ENCODE data around the gene PTPRC. TPM values are rescaled to one million over a fixed set of nuclear protein-coding genes. Genes with fewer than 3 reads are reported as not detected.
"Not testable (repeated sequence)": the region's sequence is repeated elsewhere in the genome, so short reads cannot be mapped to it uniquely, and the experiment has no call there.

PTPRC gene
- total RNA-seq, 1 donor from 2014 or later = 0.29 TPM

DNA sequence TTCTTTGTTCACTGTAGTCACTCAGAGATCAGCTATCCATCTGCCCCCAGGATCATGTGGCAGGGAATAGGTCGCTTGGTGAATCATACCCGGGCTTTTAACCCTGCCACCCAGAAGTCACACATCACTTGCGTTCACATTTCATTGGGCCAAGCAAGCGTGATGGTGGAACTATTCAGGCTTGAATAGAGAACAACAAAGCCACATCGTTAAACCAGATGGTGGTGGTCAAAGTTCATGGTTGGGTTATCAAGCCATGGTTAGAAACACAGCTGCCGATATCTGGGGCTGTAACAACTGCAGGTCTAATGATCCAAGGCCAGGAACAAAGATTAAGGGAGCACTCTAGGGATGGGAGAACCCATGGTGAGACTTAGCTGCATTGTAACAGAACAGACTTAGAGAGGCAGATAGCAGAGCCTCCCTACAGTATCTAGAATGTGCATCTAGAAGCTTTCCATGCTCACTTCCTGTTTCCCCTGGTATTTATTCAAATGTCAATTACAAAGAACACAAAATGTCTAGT lies 40.0 kb upstream of the PTPRC start:
- TF ChIP-seq, protein P1, sequence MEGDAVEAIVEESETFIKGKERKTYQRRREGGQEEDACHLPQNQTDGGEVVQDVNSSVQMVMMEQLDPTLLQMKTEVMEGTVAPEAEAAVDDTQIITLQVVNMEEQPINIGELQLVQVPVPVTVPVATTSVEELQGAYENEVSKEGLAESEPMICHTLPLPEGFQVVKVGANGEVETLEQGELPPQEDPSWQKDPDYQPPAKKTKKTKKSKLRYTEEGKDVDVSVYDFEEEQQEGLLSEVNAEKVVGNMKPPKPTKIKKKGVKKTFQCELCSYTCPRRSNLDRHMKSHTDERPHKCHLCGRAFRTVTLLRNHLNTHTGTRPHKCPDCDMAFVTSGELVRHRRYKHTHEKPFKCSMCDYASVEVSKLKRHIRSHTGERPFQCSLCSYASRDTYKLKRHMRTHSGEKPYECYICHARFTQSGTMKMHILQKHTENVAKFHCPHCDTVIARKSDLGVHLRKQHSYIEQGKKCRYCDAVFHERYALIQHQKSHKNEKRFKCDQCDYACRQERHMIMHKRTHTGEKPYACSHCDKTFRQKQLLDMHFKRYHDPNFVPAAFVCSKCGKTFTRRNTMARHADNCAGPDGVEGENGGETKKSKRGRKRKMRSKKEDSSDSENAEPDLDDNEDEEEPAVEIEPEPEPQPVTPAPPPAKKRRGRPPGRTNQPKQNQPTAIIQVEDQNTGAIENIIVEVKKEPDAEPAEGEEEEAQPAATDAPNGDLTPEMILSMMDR (IDR thresholded peaks at IDR 0.05; ENCODE audit: insufficient read depth, low read length, poor library complexity, severe bottlenecking) = no peak
- H3K27me3 ChIP-seq (ENCODE audit: control insufficient read depth, insufficient read depth, low read length) = no peaks in the 10 kb centered on the region
- H3K36me3 ChIP-seq (ENCODE audit: control insufficient read depth, insufficient read depth, low read length) = no peaks in the 10 kb centered on the region
- peak; percentile 87 for DNase-seq (ENCODE audit: low read depth)
- H3K4me3 ChIP-seq (ENCODE audit: low read depth, low read length) = no peak overlapping the region

DNA sequence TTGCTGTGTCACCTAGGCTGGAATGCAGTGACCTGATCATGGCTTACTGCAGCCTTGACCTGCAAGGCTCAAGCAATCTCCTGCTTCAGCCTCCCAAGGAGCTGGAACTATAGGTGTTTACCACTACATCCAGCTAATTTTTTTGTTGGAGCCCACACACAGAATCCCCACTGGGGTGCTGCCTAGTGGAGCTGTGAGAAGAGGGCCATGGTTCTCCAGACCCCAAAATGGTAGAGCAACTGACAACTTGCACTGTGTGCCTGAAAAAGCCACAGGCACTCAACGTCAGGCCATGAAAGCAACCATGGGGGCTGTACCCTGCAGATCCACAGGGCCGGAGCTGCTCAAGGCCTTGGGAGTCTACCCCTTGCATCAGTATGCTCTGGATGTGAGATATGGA lies 39.1 kb upstream of the PTPRC start:
- no peak for DNase-seq (ENCODE audit: low read depth)
- TF ChIP-seq, protein P1 (IDR thresholded peaks at IDR 0.05; ENCODE audit: insufficient read depth, low read length, poor library complexity, severe bottlenecking) = no peak
- Histone ChIP-seq H3K27me3 (ENCODE audit: control insufficient read depth, insufficient read depth, low read length) (no peaks in the 10 kb centered on the region), H3K36me3 (ENCODE audit: control insufficient read depth, insufficient read depth, low read length) (no peaks in the 10 kb centered on the region), H3K4me3 (ENCODE audit: low read depth, low read length) (no peak overlapping the region)

DNA sequence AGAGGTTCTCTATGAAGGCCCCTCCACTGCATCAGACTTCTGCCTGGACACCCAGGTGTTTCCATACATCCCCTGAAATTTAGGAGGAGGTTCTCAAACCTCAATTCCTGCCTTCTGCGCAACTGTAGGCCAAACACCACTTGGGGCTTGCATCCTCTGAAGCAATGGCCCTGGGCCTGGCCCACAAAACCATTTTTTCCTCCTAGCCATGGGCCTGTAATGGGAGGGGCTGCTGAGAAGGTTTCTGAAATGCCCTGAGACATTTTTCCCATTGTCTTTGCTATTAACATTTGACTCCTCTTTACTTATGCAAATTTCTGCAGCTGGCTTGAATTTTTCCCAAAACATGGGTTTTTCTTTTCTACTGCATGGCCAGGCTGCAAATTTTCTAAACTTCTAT lies 37.9 kb upstream of the PTPRC start:
- no peaks in the 10 kb centered on the region for H3K27me3 ChIP-seq (ENCODE audit: control insufficient read depth, insufficient read depth, low read length)
- H3K36me3 ChIP-seq (ENCODE audit: control insufficient read depth, insufficient read depth, low read length) = no peaks in the 10 kb centered on the region
- TF ChIP-seq, protein P1 (IDR thresholded peaks at IDR 0.05; ENCODE audit: insufficient read depth, low read length, poor library complexity, severe bottlenecking) = no peak
- no peak overlapping the region for H3K4me3 ChIP-seq (ENCODE audit: low read depth, low read length)
- no peak for DNase-seq (ENCODE audit: low read depth)

DNA sequence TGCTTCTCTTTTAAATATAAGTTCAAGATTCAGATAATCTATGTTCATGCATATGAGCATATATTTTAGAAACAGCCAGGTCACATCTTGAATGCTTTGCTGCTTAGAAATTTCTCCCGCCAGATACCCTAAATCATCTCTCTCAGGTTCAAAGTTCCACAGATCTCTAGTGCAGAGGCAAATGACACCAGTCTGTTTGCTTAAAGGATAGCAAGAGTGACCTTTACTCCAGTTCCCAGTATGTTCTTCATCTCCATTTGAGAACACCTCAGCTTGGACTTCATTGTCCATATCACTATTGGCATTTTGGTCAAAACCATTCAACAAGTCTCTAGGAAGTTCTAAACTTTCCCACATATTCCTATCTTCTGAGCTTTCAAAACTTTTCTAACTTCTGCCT lies 37.5 kb upstream of the PTPRC start:
- H3K27me3 ChIP-seq (ENCODE audit: control insufficient read depth, insufficient read depth, low read length); DNase-seq (ENCODE audit: low read depth): not testable (repeated sequence)

DNA sequence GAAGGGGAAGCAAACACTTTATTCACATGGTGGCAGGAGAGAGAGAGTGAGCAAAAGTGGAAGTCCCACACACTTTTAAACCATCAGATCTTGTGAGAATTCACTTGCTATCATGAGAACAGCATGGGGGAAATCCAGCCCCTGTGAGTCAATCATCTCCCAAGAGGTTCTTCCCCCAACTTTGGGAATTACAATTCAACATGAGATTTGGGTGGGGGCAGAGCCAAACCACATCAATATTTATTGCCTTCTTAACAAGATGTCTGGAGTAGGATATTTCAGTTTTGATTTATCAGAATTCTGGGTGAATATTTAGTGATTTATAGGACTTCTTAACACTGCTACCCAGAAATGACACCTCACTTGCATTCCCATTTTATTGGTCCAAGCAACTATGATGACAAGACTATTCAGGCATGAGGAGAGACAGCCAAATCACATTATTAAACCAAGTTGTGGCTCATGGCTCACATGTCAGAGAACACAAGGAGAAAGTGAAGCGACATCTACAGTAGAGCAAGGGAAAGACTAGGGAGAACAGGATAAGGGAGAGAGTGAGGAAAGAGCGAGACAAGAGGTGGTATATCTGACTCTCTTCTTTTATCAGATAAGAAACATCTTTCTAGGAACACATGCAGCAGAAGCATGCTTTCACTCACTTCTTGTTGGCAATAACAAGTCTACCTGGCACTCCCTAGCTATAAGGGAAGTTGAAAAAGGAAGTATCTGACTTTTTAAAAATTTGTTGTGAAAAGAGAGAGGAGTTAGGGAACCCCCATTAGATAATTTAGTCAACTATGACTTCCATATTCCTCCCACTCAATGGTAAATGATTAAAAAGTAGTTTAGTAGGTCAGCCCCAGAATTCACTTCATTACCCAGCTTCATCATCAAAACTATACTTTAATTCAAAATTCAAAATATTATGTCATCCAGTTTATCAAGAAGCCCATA lies 36.6 kb upstream of the PTPRC start:
- H3K4me3 ChIP-seq (ENCODE audit: low read depth, low read length) = no peak overlapping the region
- TF ChIP-seq, protein P1 (IDR thresholded peaks at IDR 0.05; ENCODE audit: insufficient read depth, low read length, poor library complexity, severe bottlenecking) = no peak
- H3K27me3 ChIP-seq (ENCODE audit: control insufficient read depth, insufficient read depth, low read length) = no peaks in the 10 kb centered on the region
- no peaks in the 10 kb centered on the region for H3K36me3 ChIP-seq (ENCODE audit: control insufficient read depth, insufficient read depth, low read length)
- DNase-seq (ENCODE audit: low read depth) = no peak

More for the DNA sequence above, 37.5 kb upstream of the PTPRC start:
- H3K4me3 ChIP-seq (ENCODE audit: low read depth, low read length); H3K36me3 ChIP-seq (ENCODE audit: control insufficient read depth, insufficient read depth, low read length): not testable (repeated sequence)

DNA sequence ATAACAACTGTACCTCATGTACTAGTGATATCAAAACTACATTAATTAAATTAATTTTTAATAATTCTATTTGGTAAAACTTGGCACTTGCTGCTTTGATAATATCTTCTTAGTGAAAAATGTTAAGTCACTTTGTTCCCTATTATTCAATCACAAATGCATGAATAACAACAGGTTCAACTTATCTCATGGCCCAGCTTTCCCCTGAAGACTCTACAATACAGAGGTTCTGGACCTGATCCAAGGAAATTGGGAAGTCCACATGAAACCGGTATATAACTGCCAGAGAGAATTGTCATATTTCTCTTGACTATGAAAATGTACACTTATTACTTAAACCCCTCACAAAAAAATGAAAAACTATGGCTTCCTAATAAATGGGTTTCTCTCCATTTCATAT lies 33.9 kb upstream of the PTPRC start:
- Histone ChIP-seq H3K4me3 (ENCODE audit: low read depth, low read length) (no peak overlapping the region), H3K36me3 (ENCODE audit: control insufficient read depth, insufficient read depth, low read length) (no peaks in the 10 kb centered on the region), H3K27me3 (ENCODE audit: control insufficient read depth, insufficient read depth, low read length) (no peaks in the 10 kb centered on the region)
- no peak for DNase-seq (ENCODE audit: low read depth)
- TF ChIP-seq, protein P1 (IDR thresholded peaks at IDR 0.05; ENCODE audit: insufficient read depth, low read length, poor library complexity, severe bottlenecking) = no peak
